T-helper 1 cell (primary cell): ENCODE measurements around the gene MYO1D.
"Not testable (repeated sequence)": the region's sequence is repeated elsewhere in the genome, so short reads cannot be mapped to it uniquely, and the experiment has no call there.

Source experiments
- DNase-seq, 5 donors: peaks; one replicate each; pipeline ENCODE4 v3.0.0-alpha.2; 2012 to 2020

Gene MYO1D

DNA sequence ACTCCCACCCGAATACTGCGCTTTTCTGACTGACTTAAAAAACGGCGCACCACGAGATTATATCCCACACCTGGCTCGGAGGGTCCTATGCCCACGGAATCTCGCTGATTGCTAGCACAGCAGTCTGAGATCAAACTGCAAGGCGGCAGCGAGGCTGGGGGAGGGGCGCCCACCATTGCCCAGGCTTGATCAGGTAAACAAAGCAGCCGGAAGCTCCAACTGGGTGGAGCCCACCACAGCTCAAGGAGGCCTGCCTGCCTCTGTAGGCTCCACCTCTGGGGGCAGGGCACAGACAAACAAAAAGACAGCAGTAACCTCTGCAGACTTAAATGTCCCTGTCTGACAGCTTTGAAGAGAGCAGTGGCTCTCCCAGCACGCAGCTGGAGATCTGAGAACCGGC, 10.5 kb upstream of the MYO1D start:
- not testable (repeated sequence) for DNase-seq

DNA sequence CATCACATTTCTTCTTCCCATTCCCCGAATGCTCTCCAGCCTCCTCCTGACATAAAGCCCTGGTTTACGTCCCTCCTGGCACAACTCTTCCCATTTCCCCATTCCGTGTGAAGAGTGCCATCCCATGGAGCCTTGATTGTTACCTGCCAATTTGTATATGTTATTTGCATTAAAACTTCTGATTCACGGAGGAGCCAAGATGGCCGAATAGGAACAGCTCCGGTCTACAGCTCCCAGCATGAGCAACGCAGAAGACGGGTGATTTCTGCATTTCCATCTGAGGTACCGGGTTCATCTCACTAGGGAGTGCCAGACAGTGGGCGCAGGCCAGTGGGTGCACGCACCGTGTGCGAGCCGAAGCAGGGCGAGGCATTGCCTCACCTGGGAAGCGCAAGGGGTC, 10.0 kb upstream of the MYO1D start:
- not testable (repeated sequence) for DNase-seq

DNA sequence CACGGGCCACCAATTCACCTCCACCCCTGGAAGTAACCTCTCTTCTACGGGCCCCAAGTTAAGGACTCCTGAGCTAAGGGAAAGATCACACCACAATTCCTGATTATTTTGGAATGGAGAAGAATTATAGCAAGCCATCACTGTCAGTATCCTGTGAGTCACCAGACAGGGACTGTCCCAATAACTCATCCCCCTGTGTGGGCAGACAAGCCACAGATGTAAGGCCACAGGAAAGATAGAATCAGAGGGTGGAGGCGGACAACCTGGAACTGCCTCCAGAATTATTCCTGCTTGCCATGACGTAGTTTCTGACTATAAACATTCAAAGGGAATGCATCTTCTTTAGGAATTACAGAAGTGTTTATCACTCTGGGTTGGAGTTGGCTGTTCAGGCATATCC, 5.8 kb upstream of the MYO1D start:
- DNase-seq, result no peak

DNA sequence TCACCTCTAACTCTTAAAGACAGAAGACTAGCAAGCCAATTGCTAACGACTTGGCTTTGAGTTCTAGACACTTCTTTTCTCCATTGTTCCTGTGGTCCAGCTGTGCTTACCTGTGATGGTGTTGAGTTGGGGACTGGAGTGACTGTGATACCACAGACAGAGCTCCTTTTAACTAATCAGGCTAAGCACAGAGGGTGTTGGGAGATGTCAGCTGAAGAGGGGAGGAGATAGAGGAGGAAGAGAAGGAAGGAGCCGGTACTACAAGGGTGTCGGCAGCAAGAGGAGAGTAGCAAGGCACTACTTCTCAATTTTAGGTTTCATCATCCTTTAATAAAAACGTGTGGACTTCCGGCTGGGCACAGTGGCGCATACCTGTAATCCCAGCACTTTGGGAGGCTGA, 5.1 kb upstream of the MYO1D start:
- no peak for DNase-seq

DNA sequence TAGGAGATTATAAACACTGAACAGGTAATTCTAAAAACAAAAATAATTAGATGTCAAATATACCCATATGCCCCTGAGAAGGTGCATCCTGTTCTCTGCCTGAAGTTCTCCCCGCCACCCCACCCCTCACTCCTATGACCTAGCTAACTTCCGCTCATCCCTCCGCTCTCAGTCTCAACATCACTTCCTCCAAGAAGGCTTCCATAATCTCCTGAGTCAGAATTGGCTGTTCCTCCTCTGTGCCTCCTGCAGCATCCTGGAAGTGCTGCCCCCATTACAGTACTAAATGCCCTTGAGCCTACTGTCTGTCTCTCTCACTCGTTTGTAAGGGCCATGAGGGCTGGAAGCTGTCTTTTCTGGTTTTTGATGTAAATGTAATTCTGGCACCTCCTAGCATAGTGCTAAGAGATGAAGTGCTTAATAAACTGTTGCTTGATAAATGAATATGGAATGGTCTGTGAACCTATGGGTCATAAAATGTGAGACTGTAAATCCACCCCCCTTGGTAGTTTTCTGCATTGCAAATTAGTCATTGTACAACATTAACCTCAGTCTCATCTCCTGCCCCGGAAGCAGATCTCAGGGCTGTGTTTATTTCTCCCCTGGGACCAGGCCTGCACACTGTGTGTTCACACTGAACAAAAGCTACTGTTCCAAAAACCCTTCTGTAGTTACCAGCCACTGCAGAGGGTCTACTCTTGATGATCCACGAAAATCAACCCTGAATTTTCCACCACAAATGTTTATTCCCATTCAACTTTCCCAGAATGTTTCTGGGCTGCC, 3.9 kb upstream of the MYO1D start:
- DNase-seq, result no peak

DNA sequence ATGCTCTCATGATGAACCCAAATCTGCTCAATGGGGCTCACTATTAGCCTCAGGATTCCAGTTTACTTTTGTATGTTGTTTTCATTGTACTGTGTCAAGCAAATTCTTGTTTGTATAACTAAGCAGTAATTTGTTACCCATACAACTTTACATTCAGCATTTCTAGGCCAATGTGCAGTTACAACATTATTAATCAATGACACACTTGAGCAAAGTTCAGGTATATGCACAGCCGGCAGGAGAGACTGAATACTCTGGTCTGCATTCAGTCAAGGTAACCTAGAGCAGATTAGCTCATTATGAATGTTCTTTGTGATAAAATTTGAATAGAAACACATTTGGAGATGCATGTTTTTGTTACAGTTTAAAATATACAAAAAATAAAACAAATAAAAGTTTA, 2.2 kb upstream of the MYO1D start:
- no peak for DNase-seq

DNA sequence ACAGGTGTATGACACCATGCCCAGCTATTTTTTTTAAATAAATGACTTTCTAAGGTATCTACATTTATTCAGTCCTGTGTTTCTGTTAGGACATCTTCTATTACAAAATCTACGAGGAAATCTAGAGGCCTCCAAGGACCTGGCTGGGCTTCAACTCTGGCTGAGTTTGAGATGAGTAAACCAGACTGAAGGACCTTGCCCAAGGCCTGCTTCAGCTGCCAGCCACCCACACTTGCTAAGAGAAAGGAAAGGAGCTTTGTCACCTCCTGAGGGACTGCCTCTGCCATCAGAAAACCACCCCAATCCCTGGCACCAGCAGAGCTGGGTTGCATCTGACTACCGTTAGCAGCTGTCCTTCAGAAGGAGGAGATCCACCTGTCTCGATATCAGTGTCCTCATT, 1.3 kb upstream of the MYO1D start:
- no peak for DNase-seq

DNA sequence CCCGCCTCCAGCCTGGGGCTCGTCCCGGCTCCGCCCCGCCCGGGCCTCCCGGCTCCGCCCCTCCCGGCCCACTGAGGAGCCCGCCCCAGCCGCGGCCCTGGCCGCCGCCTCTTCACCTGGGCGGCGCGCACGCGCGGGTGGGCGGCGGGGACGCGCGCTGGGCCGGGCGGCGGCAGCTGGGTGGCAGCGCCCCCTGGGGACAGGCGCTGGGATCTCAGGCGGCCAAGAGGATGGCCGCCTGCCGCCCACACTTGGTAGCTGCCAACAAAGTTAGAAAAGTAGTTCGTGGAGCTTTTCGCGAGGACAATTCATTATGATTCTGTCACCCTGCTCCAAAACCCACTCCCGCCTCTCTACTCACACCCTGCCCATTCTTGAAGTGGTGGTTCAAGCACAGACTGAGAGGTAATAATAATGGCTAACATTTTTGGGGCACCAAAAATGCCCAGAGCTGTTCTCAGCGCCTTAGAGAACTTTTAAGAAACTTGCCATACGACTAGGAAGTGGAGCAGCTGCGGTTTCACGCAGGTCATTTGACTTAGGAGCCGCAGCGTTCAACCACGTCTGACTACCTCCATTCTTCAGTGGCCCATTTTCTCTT, 340 bp upstream of the MYO1D start:
- DNase-seq, result peak; percentile 85 to 96 (median 87)

DNA sequence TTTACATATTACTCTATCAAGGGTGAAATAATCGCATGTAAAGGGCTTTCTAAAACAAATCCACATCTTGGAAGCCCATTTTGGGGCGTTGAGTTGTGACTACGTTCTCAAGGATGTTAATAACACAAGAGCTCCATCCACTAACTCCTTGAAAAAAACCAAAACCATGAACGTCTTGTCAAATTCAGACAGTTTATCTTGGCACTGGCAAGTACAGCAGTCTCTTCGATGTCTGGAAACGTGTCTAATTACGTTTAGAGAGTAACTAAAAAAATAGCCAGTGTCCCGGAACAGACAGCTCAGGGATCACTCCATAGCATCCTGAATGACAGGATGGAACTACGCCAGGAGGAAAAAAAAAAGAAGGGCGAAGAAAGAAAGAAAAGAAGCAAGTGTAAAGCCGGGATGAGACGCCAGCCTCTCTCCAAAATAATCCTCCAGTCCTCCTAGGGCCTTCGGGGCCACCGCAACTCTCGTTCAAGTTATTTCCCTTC, 954 bp downstream of the MYO1D start:
- no peak for DNase-seq

DNA sequence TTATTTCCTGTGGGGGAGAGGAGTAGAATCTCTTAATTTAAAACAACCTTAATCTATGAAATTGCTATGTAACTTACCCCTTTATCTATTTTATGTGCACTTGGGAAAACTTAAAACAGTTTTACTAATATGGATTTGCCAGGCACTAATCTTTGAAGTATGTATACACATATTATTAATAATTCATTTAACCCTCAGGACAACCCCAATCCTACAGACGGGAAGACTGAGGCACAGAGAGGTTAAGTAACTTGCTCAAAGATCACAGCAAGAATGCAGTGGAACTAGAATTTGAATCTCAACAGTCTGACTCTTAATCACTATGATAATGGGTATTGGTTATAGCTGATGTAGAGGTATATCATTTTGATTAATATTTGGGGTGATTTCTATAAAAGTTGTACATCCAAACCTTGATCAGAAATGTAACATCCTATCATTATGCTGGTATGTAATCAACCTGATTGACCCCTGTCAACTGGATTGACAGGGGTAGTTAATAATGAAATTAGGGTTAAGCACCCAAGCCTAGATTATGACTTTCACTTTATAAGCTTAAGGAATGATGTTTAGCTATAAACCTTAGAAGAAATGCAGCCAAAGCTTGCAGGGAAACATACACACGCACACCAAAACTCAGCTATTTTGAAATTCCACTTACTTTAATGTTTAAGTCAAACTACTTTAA, 1.6 kb downstream of the MYO1D start:
- DNase-seq, result no peak

DNA sequence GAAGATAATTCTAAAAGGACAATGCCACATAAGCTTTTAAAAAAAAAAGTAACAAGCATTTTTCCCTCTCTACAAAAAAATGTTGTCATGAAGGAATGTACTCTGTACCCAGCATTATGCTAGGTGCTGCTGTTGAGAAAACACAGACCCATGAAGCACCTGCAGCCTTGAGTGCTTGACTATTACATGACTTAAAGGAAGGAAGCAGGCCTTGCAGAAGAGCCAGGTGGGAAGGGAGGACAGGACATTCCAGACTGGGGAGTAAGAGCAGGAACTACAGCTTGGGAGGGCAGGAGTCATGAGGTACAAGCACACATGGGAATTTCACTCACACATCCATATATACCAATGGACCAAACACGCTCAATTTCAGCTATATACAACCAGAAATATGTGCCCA, 3.8 kb downstream of the MYO1D start:
- DNase-seq, result no peak

DNA sequence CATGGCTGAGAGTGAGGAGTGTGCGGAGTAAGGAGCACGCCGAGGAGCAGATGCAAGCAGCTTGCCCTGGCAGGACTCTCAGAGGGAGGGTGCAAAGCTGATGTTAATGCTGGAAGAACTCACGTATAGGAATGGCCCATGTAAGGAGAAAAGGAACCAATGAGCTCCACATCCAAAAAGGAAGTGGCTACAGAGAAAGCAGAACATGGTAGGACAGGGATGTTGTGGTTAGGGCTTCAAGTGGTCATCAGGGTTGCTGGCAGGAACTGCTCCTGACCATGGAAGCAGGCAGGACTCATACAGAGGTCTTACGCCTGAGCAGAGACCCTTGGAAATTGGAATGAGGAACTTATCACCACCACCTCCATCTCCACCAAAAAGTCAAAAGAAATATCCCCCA, 5.2 kb downstream of the MYO1D start:
- no peak for DNase-seq

DNA sequence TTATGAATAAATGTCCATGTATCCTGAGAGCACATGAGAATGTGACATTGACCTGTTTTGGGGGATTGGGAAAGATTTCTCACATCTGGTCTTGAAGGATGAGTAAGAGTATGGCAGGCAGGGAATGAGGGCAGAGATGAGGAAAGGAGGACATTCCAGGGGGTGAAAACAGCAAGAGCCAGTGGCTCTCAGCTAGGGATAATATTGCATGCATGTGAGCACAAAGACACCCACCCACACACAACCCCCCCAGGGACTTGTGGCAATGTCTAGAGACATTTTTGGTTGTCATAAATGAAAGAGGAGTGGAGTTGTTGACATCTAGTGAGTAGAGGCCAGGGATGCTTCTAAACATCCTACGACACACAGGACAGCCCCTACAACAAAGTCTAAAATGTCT, 6.0 kb downstream of the MYO1D start:
- DNase-seq, result no peak

DNA sequence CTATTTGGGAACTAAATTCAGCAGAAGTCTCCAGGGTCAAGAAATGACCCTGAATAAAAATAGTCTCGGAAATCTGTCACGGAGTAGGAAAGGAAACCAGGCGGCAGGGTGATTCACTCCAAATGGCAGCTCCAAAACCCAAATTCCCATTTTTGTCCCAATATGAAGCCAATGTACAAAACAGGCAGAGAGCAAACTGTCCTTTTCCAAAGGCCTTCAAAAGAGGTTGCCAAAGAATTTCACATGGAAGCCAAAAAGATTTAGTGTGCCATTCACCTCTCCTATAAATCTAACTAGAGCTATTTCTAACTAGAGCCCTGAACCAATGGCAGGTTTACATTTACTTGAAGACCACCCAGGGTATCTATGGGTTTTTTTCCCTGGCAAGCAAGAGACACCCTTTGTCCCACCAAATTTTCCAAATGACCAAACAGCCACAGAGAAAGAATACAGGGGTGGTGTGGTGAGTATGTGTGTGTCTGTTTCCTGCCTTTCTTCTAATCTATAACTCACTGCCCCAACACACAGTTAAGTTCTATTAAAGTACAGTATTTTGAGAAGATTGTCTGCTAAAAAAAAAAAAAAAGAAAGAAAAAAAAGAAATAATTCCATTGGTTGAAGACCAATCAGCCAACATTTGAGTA, 6.8 kb downstream of the MYO1D start:
- DNase-seq, result no peak

DNA sequence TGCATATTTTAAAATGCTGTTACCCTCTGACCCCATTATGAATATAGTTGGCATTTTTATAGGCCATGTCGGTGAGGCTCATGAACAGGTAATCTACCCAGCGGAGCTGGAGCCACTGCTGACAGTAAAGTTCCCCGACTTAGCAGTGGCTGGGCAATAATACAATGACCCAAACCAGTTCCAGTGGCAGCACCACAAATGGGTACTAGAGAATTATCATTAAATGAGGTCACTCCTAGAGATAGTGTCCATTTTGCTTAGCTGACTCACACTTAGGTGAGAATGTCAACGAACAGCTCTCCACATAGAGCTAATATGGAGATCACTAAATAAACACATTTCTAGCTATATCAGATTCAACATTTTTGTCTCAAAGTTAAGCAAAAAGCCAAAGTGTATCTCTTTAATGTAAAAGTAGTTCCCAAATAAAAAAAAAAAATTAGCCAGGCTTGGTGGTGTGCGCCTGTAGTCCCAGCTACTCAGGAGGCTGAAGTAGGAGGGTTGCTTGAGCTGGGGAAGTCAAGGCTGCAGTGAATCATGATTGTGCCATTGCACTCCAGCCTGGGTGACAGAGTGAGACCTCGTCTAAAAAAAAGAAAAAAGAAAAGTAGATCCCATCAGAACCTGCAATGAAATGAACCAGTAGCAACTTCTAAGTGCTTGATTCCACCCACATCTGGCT, 7.4 kb downstream of the MYO1D start:
- DNase-seq, result no peak

DNA sequence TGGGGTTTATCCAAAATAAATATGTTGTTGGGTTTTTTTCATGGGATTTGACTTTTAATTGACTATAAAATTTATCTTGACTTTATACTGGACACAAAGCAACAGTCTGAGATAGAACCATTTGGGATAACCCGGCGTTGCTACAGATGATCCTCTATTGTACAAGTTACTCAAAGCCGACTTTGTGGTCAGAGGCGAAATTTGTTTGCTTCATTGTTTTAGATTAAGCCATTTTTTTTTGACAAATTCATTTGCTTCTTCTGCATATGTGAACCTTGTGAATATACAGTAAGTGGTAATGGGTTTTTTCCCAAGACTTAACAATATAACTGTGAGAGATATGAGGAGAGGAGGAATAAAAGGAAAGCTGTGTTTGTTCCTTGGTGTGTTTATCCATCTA, 11.8 kb downstream of the MYO1D start:
- DNase-seq, result no peak

DNA sequence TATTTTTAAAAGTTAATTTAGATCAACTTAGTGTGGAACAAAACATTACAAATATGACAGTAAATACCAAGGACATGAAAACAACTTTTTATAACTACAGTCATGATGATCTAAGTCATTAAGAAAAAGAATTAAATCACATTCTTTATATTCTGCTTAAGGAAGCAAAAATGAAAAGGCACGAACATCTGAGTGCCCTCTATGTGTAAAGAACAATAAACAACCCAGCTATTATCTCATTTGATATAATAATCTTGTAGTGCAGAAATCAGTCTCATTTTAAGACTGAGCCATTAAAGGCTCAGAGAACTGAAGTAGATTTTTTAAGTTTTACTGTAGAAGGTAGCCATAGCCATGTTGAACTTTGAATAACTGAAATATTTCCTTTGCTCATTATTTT, 13.4 kb downstream of the MYO1D start:
- DNase-seq, result no peak

DNA sequence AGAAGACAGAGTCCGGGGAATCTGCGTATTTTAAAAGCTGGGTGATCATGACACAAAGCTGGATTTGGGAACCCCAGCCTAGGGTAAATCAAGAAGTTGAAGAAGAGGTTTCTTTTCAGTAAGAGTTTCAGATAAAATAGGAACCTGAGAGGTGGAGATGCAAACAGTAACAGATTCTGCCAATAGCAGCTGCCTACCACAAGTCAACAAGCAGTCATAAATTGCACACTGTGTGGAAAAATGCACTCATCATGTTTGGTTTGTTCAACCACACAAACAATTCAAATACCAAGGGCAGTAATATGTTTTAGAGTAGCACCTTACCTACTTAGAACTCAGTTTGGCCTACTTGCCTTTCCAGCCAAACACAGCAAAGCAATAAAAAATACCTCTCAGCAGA, 14.0 kb downstream of the MYO1D start:
- no peak for DNase-seq

DNA sequence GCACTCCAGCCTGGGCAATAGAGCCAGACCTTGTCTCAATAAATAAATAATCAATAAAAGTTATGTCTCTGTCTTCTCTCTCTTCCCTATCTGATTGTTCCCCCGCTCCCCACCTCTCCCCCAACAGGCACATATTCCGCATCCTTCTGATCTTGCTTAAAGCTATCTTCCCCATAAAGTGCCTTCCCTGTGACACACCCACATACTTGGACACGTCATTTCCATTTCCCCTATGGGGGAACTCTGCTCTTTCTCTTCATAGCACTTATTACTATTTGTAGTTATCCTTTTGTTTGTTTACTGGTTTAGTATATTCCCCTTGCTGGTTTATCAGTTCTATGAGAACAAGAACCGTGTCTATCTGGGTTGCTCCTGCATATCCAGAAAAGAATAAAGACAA, 14.9 kb downstream of the MYO1D start:
- no peak for DNase-seq

DNA sequence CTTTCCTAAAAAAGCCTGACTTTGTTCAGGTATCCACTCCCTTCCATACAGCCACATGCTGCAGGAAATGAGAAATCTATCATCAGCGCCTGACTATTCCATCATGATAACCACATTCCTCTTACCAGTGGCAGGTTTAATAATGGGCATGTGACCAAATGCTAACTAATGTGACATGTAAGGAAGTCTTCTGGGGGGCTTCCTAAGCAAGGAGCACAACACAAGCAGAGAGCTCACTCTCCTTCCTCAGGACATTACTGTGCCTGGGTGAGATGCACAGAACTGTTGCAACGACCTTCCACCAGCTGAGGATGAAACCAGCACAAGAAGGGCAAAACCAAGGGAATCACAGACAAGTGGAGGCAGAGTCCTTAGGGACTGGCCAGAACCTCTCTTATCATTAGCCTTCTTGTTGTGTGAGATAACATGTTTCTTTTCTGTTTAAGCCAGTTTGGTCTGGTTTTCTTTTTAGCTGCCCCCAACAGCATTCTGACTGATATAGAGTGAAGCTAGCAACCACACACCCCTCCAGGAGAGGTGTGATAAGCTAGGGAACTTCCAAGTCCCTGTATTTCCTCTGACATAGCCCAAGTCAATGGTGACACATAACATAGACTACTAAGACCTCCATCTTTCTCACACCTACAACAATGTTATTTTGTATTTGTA, 16.9 kb downstream of the MYO1D start:
- DNase-seq, result no peak

DNA sequence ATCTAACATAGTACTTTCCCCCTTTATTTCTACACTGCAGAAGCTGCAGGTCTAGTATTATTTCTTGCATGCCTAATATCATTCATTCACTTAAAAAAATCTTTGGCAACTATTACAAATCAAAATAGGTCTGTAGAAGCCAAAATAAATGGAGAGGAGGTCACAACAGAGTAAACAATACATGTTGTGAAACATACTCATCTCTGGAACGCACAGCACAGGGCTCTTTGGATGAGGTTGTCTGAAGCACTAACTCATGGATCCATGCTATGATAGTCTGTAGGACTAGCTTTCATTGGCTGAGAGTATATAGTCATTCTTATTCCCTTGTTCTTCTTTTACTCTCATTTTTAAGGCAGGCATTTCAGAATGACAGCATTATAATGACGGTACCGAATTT, 21.3 kb downstream of the MYO1D start:
- DNase-seq, result no peak

DNA sequence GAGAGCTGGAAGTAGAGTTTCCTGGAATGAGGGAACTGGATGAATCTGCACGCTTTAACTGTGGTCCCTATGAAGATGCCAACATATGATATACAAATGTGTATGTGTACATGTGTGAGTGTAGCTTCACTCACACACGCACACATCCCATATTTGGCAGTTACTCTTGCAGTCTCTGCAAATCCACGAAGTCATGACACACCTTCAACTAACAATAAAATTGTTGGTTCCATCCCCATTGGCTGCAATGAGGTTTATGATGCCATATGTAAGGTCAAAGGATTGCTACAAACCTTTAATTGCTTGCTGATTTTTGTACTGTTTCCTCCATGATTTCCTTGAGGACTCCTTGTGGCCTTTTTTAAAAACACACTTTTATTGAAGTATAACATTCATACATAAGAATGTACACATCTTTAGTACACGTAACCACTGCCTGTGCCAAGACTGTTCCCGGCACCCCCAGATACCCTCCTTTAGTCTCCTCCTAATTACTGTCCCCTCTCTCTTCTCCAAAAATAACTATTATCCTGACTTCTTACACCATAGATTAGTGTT, 22.0 kb downstream of the MYO1D start:
- DNase-seq, result no peak
